HepG2 (cell line): Measurements from ENCODE around the gene NFXL1. TPM values are rescaled to one million over a fixed set of nuclear protein-coding genes. Genes with fewer than 3 reads are reported as not detected.

ENCODE experiments used
- CBFB ChIP-seq: sonication (generic); formaldehyde crosslinking; IDR thresholded peaks from 2 replicates; pipeline ENCODE4 v1.4.0; 2020; ENCODE audit warnings: missing genetic modification reagents
- HNF4G ChIP-seq, 2 experiments: sonication (generic) in 1 of 2; formaldehyde crosslinking in 1 of 2; IDR thresholded peaks; 2 replicates each; pipeline versions ENCODE4 v1.4.0 to v1.6.1; 2011 to 2020; ENCODE audit warnings: borderline replicate concordance in 2 of 2, low read depth in 2 of 2, mild to moderate bottlenecking in 2 of 2, low read length in 1 of 2, missing genetic modification reagents in 1 of 2, moderate library complexity in 1 of 2
- LBX2 ChIP-seq: sonication (generic); formaldehyde crosslinking; IDR thresholded peaks from 2 replicates; pipeline ENCODE4 v1.5.0; 2020; ENCODE audit warnings: missing genetic modification reagents, mild to moderate bottlenecking, borderline replicate concordance
- MXD1 ChIP-seq: sonication (generic); formaldehyde crosslinking; IDR thresholded peaks from 2 replicates; pipeline ENCODE4 v1.4.0; 2020; ENCODE audit warnings: mild to moderate bottlenecking, missing genetic modification reagents
- RBM39 ChIP-seq: fragments of 200-400 bp; formaldehyde crosslinking; IDR thresholded peaks from one replicate; pipeline ENCODE4 v1.6.1; 2018; ENCODE audit warnings: antibody characterized with exemption, mild to moderate bottlenecking, low read depth, low read length; ENCODE audit not compliant: poor library complexity, severe bottlenecking
- TAF1 ChIP-seq: sonication (generic); formaldehyde crosslinking; IDR thresholded peaks from 2 replicates; pipeline ENCODE4 v1.4.0; 2020; ENCODE audit warnings: missing genetic modification reagents
- YY1 ChIP-seq: IDR thresholded peaks from 2 replicates; pipeline ENCODE4 v1.6.1; 2011; ENCODE audit warnings: low read length, low read depth, moderate library complexity, mild to moderate bottlenecking; ENCODE audit not compliant: insufficient read depth, insufficient replicate concordance
- ZMAT3 ChIP-seq: sonication (generic); formaldehyde crosslinking; conservative IDR thresholded peaks from 2 replicates; pipeline ENCODE4 v1.7.0; 2021; ENCODE audit warnings: missing genetic modification reagents
- ZNF225 ChIP-seq: sonication (generic); formaldehyde crosslinking; IDR thresholded peaks from 2 replicates; pipeline ENCODE4 v1.4.0; 2020; ENCODE audit warnings: mild to moderate bottlenecking, missing genetic modification reagents
- ZNF484 ChIP-seq: sonication (generic); formaldehyde crosslinking; IDR thresholded peaks from 2 replicates; pipeline ENCODE4 v1.5.1; 2020; ENCODE audit warnings: mild to moderate bottlenecking, low read depth, missing genetic modification reagents, borderline replicate concordance
- ZNF558 ChIP-seq: sonication (generic); formaldehyde crosslinking; IDR thresholded peaks from 2 replicates; pipeline ENCODE4 v1.9.0; 2022; ENCODE audit warnings: mild to moderate bottlenecking, missing genetic modification reagents, borderline replicate concordance
- ZNF563 ChIP-seq: sonication (generic); formaldehyde crosslinking; IDR thresholded peaks from 2 replicates; pipeline ENCODE4 v1.8.0; 2022; ENCODE audit warnings: mild to moderate bottlenecking, moderate library complexity, missing genetic modification reagents
- ZNF572 ChIP-seq: sonication (generic); formaldehyde crosslinking; IDR thresholded peaks from 2 replicates; pipeline ENCODE4 v1.5.1; 2020; ENCODE audit warnings: mild to moderate bottlenecking, missing genetic modification reagents
- polyA plus RNA-seq, 8 experiments: library from polyadenylated mRNA; depleted of rRNA in 3 of 8; stranded (reverse) in 7 of 8; unstranded in 1 of 8; fragments of >200 nt; fragmentation: Illumina TruSeq in 4 of 8; extraction: Trizol in 4 of 8; gene quantifications; 2 replicates each; pipeline versions ENCODE4 v1.2.1 to v1.2.3, GENCODE V29; 2011 to 2016; ENCODE audit warnings: low read depth in 4 of 8, missing spikeins in 1 of 8, mixed read lengths in 1 of 8; ENCODE audit not compliant: insufficient read depth in 1 of 8
- total RNA-seq, 5 experiments: library from RNA; depleted of rRNA; stranded (reverse); fragments of >200 nt; fragmentation: Illumina TruSeq; extraction: Trizol; gene quantifications; 2 replicates each; pipeline ENCODE4 v1.2.3, GENCODE V29; 2016; ENCODE audit warnings: low read depth in 1 of 5
- TF ChIP-seq, protein P1 (sequence below): sonication (generic); formaldehyde crosslinking; IDR thresholded peaks from 2 replicates; pipeline ENCODE4 v1.4.0; 2020; ENCODE audit warnings: missing genetic modification reagents, mild to moderate bottlenecking, borderline replicate concordance
- TF ChIP-seq, protein P2 (sequence below): sonication (generic); formaldehyde crosslinking; IDR thresholded peaks from 2 replicates; pipeline ENCODE4 v1.5.0; 2020; ENCODE audit warnings: missing genetic modification reagents
- TF ChIP-seq, protein P3 (sequence below), 2 experiments: sonication (generic) in 1 of 2; formaldehyde crosslinking in 1 of 2; IDR thresholded peaks; 2 replicates each; pipeline versions ENCODE4 v1.4.0 to v1.6.1; 2018 to 2020; ENCODE audit warnings: missing genetic modification reagents in 2 of 2, borderline replicate concordance in 1 of 2, low read depth in 1 of 2, mild to moderate bottlenecking in 1 of 2, missing biosample characterization in 1 of 2
- TF ChIP-seq, protein P4 (sequence below): IDR thresholded peaks from 2 replicates; pipeline ENCODE4 v1.6.1; 2018; ENCODE audit warnings: missing genetic modification reagents
- TF ChIP-seq, protein P5 (sequence below): sonication (generic); formaldehyde crosslinking; IDR thresholded peaks from 2 replicates; pipeline ENCODE4 v1.5.1; 2020; ENCODE audit warnings: missing genetic modification reagents, mild to moderate bottlenecking, borderline replicate concordance

The NFXL1 gene
- total and polyA plus RNA-seq, 2 of the 13 experiments (the other 11 are each of a cell fraction or from before 2014, with no cell fraction given), result 12.0 to 18.6 TPM

- TF ChIP-seq, protein P1, sequence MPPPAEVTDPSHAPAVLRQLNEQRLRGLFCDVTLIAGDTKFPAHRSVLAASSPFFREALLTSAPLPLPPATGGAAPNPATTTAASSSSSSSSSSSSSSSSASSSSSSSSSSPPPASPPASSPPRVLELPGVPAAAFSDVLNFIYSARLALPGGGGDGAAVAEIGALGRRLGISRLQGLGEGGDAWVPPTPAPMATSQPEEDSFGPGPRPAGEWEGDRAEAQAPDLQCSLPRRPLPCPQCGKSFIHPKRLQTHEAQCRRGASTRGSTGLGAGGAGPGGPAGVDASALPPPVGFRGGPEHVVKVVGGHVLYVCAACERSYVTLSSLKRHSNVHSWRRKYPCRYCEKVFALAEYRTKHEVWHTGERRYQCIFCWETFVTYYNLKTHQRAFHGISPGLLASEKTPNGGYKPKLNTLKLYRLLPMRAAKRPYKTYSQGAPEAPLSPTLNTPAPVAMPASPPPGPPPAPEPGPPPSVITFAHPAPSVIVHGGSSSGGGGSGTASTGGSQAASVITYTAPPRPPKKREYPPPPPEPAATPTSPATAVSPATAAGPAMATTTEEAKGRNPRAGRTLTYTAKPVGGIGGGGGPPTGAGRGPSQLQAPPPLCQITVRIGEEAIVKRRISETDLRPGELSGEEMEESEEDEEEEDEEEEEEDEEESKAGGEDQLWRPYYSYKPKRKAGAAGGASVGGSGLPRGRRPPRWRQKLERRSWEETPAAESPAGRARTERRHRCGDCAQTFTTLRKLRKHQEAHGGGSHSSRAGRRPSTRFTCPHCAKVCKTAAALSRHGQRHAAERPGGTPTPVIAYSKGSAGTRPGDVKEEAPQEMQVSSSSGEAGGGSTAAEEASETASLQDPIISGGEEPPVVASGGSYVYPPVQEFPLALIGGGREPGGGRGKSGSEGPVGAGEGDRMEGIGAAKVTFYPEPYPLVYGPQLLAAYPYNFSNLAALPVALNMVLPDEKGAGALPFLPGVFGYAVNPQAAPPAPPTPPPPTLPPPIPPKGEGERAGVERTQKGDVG, result no peak
- TF ChIP-seq, protein P2, sequence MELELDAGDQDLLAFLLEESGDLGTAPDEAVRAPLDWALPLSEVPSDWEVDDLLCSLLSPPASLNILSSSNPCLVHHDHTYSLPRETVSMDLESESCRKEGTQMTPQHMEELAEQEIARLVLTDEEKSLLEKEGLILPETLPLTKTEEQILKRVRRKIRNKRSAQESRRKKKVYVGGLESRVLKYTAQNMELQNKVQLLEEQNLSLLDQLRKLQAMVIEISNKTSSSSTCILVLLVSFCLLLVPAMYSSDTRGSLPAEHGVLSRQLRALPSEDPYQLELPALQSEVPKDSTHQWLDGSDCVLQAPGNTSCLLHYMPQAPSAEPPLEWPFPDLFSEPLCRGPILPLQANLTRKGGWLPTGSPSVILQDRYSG (CRISPR knock-in tag), result no peak
- TF ChIP-seq ZMAT3 (0 out of 2 replicates have a peak, but pooled peaks have one; percentile 36), LBX2 (no peak), CBFB (0 out of 2 replicates have a peak, but pooled peaks have one; percentile 12), ZNF558 (CRISPR knock-in tag) (0 out of 2 replicates have a peak, but pooled peaks have one; percentile 21), YY1 (peak; percentile 32), HNF4G (IDR thresholded peaks at IDR 0.05; ENCODE audit: borderline replicate concordance, low read depth, low read length) (no peak), HNF4G (CRISPR knock-in tag; IDR thresholded peaks at IDR 0.05; ENCODE audit: borderline replicate concordance, low read depth) (0 out of 2 replicates have a peak, but pooled peaks have one; percentile 41), RBM39 (peak; percentile 60), ZNF563 (no peak), MXD1 (CRISPR knock-in tag) (peak; percentile 60; the same call in 1 of the 2 replicates), ZNF572 (CRISPR knock-in tag) (peak; percentile 79; the same call in 1 of the 2 replicates), ZNF225 (peak; percentile 35; the same call in 1 of the 2 replicates), TAF1 (CRISPR knock-in tag) (no peak), ZNF484 (CRISPR knock-in tag) (0 out of 2 replicates have a peak, but pooled peaks have one; percentile 30)
- TF ChIP-seq, protein P3, sequence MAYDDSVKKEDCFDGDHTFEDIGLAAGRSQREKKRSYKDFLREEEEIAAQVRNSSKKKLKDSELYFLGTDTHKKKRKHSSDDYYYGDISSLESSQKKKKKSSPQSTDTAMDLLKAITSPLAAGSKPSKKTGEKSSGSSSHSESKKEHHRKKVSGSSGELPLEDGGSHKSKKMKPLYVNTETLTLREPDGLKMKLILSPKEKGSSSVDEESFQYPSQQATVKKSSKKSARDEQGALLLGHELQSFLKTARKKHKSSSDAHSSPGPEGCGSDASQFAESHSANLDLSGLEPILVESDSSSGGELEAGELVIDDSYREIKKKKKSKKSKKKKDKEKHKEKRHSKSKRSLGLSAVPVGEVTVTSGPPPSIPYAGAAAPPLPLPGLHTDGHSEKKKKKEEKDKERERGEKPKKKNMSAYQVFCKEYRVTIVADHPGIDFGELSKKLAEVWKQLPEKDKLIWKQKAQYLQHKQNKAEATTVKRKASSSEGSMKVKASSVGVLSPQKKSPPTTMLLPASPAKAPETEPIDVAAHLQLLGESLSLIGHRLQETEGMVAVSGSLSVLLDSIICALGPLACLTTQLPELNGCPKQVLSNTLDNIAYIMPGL (CRISPR knock-in tag; IDR thresholded peaks at IDR 0.05; ENCODE audit: borderline replicate concordance in 1 of 2, low read depth in 1 of 2), result peak in 1 of 2 experiments; percentile 45; a peak in 1 of 4 replicates
- TF ChIP-seq, protein P4, sequence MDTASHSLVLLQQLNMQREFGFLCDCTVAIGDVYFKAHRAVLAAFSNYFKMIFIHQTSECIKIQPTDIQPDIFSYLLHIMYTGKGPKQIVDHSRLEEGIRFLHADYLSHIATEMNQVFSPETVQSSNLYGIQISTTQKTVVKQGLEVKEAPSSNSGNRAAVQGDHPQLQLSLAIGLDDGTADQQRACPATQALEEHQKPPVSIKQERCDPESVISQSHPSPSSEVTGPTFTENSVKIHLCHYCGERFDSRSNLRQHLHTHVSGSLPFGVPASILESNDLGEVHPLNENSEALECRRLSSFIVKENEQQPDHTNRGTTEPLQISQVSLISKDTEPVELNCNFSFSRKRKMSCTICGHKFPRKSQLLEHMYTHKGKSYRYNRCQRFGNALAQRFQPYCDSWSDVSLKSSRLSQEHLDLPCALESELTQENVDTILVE (CRISPR knock-in tag), result 0 out of 2 replicates have a peak, but pooled peaks have one; percentile 3
- TF ChIP-seq, protein P5, sequence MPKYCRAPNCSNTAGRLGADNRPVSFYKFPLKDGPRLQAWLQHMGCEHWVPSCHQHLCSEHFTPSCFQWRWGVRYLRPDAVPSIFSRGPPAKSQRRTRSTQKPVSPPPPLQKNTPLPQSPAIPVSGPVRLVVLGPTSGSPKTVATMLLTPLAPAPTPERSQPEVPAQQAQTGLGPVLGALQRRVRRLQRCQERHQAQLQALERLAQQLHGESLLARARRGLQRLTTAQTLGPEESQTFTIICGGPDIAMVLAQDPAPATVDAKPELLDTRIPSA, result 0 out of 2 replicates have a peak, but pooled peaks have one; percentile 87
Measured at GRCh38 chr4:47913861-47914219, 543 bp downstream of the NFXL1 start (continued).
